ENCODE measurements around the gene NQO2.

GRCh38 chr6:3041147-3041546 is 41.5 kb downstream of the NQO2 start:
- TF ChIP-seq CTCF (conservative IDR thresholded peaks at IDR 0.05; ENCODE audit: low read depth, low read length) = no peak
- TF ChIP-seq EZH2 (IDR thresholded peaks at IDR 0.05; ENCODE audit: low read length, unreplicated experiment) = no peak
- TF ChIP-seq EZH2phosphoT487 (IDR thresholded peaks at IDR 0.05; ENCODE audit: borderline replicate concordance, low read length) = no peak

Measured in PC-3 (cell line).